Subcutaneous adipose tissue (tissue), 4 donors: Measurements from ENCODE around the gene EEPD1. TPM values are rescaled to one million over a fixed set of nuclear protein-coding genes. Genes with fewer than 3 reads are reported as not detected.

Source experiments
- CTCF ChIP-seq: fragments of 450-650 bp; IDR thresholded peaks from one replicate; pipeline ENCODE4 v1.5.1; 2016; ENCODE audit warnings: low read depth, mild to moderate bottlenecking, control low read depth, antibody characterized with exemption, moderate library complexity
- total RNA-seq, 4 donors: library from RNA; depleted of rRNA; stranded (reverse); fragments of >200 nt; gene quantifications; one replicate each; pipeline ENCODE4 v1.1.0, GENCODE V29; 2016

EEPD1 gene
- total RNA-seq: 10 to 100 TPM; 22.2 to 57.3 (median 23.8) TPM

GRCh38 chr7:36152756-36153570 lies at the start of gene EEPD1:
EEPD1 (plus strand) TSS chr7:36153254; CDS start chr7:36154325, 1,071 bp downstream.
- TF ChIP-seq CTCF: no peak

GRCh38 chr7:36103837-36104561 lies 49.1 kb upstream of the EEPD1 start:
- no peak for TF ChIP-seq CTCF

GRCh38 chr7:36107926-36108631 lies 45.0 kb upstream of the EEPD1 start:
- TF ChIP-seq CTCF: no peak

- TF ChIP-seq CTCF: no peak
These were observed 43.9 kb upstream of the EEPD1 start for GRCh38 chr7:36109013-36109627.

GRCh38 chr7:36110584-36110983 lies 42.5 kb upstream of the EEPD1 start:
- no peak for TF ChIP-seq CTCF

- TF ChIP-seq CTCF: no peak
These were observed 40.1 kb upstream of the EEPD1 start for GRCh38 chr7:36112969-36113368.
